Activated CD8-positive, alpha-beta memory T cell treated with anti-CD3 and anti-CD28 coated beads for 36 hours (primary cell): ENCODE data around the gene KIF9. TPM values are rescaled to one million over a fixed set of nuclear protein-coding genes. Genes with fewer than 3 reads are reported as not detected.
"Not testable (repeated sequence)": the region's sequence is repeated elsewhere in the genome, so short reads cannot be mapped to it uniquely, and the experiment has no call there.

Experiments
- CTCF ChIA-PET: fragments of 350-600 bp; sonication (Branson Sonifier 250); formaldehyde crosslinking; loops from one replicate; lab custom pipeline; 2021; ENCODE audit warnings: antibody characterized with exemption; lab: Charles Lee
- POLR2A ChIA-PET: fragments of 350-600 bp; sonication (Branson Sonifier 250); formaldehyde crosslinking; loops from one replicate; lab custom pipeline; 2021; ENCODE audit warnings: antibody characterized with exemption; lab: Charles Lee
- total RNA-seq, 2 experiments: library from RNA; stranded (reverse); gene quantifications; one replicate each; pipeline ENCODE4 v1.2.3, GENCODE V29; 2021

The KIF9 gene
- total RNA-seq, 2 experiments from 2014 or later: 5.9 to 6.8 TPM

DNA sequence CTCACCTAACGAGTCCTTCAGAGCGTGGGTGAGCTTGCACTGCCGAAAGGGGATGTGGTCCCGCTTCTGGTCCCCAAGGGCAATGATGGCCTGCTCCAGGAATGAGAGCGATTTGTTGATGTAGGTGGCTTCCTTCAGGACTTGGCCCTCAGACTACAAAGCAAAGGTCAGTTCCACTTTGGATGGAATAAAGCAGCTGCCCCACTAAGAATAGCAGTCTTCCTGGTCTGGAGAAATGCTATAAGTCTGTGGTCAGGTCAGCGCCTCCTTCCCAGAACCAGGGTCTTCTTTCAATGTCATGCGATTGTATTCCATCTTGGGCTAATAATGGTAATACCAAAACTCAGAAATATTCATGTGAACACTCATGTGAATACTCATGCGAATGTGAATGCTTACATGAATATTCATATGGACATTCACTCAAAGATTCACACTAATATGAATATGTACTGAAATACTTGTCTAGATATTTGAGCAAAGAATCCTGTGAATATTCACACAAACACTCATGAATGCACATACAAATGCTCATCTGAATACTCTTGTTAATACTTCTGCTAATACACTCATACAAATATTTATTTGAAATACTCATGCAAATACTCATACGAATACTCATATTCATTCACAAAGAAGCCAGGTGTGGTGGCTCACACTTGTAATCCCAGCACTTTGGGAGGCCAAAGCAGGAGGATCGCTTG lies 16.7 kb downstream of the KIF9 start:
- ChIA-PET POLR2A (no interaction called here), CTCF (no interaction called here)

DNA sequence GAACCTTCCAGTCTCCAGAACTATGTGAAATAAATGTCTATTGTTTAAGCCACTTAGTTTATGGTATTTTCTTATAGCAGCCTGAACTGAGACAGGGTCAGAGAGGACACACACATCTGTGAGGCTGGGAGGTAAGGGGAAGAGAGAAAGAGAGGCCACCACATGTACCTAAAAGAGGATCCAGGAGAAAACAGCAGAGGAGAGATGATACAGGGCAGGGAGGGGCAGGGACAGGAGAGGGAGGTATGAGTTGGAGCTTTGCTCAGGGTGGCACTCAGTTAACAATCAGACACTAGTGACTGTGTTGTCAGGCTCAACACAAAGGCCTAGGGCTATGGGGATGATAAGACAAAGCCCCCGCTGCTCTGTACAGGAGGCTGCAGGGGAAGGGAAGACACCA lies 17.6 kb downstream of the KIF9 start:
- ChIA-PET CTCF (no interaction called here), POLR2A (no interaction called here)

DNA sequence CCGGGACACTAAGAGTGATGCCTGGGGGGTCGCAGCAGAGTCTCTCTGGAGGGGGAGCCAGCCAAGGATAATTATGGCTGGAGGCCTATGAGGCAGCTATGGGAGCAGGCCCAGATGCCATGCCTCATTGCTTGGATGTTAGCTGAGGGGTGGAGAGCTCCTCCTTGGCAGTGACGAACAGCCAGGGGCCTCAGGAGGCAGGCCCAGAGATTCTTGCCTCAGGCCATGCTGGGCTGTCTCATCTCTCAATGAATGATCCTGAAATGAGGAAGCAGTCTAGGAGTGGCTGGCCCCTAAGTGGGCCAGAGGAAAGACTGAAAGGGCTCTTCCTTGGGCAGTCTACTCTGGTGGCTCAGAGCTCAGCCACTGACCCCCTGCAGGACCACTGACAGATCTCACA lies 21.3 kb downstream of the KIF9 start:
- ChIA-PET POLR2A (no interaction called here), CTCF (no interaction called here)

DNA sequence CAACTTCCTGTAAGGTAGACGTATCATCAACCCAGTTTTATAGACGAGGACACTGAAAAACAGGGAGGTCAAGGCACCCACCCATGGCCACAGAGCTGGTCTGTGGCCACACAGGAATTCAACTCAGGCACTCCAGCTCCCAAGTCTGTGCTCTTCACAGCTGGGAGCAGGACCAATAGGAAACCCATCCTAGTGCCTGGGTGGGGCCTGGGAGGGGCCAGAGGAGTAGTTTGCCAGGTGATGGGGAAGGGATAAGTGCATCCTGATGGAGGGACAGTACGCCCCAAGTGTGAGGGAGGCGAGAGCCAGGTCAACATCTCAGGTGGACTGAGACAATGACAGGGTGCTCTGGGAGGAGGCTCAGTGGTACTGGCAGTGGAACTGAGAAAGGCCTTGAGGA lies 22.0 kb downstream of the KIF9 start:
- CTCF ChIA-PET: no interaction called here
- POLR2A ChIA-PET: no interaction called here

DNA sequence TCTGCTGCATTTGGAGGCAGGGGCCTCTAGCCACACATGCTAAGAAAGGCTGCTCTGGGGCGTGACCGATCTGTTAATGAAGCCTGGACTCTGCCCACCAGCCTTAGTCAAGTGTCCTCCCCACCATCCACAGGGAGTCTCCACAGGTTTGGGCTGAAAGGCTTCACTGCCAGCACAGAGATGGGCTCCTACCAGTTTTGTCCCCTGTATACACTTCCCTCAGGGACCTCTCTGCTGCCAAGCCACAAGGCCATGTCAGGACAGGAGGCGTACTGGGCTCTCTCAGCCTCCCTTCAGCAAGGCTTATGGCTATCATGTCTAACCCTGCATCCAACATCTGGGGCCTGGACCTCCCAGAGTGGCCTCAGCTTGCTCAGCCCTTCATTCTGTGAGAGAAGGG lies 23.5 kb downstream of the KIF9 start:
- CTCF ChIA-PET: no interaction called here
- POLR2A ChIA-PET: no interaction called here

DNA sequence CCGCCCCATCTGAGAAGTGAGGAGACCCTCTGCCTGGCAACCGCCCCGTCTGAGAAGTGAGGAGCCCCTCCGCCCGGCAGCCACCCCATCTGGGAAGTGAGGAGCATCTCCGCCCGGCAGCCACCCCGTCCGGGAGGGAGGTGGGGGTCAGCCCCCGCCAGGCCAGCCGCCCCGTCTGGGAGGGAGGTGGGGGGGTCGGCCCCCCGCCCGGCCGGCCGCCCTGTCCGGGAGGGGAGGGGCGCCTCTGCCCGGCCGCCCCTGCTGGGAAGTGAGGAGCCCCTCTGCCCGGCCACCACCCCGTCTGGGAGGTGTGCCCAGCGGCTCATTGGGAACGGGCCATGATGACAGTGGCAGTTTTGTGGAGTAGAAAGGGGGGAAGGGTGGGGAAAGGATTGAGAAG lies 26.3 kb downstream of the KIF9 start:
- CTCF ChIA-PET, POLR2A ChIA-PET: not testable (repeated sequence)

DNA sequence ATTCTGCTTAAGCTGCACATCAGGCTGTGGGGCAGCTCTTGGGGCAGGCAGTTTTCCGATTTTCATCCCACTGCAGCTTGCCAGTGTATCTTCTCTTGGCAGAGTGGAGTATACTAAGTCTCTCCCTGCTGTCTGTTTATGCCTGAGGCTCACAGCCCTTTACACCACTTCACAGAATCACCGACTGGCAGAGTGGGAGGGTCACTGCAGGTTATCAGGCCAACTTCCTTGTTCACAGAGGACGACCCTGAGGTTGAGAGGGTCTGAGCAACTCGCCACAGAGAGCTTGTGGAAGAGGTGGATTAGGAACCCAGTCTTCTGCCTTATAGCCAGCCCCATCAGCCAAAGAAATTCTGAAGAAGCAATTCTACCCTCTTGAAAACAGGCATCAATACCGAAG lies 30.9 kb downstream of the KIF9 start:
- ChIA-PET CTCF (no interaction called here), POLR2A (no interaction called here)

DNA sequence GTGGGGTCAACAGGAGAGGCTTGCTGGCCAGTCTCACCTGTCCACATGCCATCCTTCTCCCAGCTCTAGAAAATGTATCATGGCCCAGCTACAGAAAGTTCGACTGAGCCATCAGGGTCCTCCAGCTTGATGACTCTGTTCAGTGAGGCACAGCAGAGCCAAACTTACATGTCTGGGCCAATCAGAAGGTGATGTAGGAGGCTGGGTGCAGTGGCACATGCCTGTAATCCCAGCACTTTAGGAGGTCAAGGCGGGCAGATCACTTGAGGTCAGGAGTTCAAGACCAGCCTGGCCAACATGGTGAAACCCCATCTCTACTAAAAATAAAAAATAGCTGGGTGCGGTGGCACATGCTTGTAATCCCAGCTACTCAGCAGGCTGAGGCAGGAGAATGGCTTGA lies 31.5 kb downstream of the KIF9 start:
- CTCF ChIA-PET, POLR2A ChIA-PET: not testable (repeated sequence)

DNA sequence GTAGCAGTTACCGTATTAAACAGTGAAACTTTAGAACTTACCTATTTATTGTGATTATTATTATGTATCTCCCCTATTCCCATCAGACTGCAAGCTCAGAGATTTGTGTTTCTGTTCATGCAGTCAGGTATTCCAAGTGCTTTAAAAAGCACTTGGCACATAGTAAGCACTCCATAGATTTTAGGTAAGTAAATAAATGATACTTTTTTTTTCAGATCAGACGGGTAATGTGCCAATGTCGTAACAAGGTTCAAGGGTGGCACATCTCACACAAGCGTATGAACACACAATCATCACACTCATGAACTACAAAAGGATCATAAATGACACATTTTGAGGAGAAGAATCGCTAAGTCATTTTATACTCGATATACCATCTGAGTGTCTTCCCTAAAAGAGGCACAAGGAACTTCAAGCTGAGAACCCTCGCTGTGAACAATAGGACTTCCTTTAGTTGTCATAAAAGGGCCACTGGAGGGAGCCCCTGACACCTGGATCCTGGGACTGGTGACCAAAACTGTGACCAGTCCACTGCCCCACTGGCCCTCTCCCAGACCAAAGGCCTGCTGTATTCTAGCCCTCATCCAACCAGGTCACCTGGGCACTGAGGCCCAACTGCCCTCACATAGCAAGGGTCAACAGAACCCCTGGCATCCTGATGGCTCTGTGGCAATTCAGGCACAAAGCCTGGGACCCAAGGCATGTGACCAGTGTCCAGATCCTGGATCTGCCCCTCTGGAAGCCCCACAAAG lies 32.1 kb downstream of the KIF9 start:
- ChIA-PET POLR2A (no interaction called here), CTCF (no interaction called here)

DNA sequence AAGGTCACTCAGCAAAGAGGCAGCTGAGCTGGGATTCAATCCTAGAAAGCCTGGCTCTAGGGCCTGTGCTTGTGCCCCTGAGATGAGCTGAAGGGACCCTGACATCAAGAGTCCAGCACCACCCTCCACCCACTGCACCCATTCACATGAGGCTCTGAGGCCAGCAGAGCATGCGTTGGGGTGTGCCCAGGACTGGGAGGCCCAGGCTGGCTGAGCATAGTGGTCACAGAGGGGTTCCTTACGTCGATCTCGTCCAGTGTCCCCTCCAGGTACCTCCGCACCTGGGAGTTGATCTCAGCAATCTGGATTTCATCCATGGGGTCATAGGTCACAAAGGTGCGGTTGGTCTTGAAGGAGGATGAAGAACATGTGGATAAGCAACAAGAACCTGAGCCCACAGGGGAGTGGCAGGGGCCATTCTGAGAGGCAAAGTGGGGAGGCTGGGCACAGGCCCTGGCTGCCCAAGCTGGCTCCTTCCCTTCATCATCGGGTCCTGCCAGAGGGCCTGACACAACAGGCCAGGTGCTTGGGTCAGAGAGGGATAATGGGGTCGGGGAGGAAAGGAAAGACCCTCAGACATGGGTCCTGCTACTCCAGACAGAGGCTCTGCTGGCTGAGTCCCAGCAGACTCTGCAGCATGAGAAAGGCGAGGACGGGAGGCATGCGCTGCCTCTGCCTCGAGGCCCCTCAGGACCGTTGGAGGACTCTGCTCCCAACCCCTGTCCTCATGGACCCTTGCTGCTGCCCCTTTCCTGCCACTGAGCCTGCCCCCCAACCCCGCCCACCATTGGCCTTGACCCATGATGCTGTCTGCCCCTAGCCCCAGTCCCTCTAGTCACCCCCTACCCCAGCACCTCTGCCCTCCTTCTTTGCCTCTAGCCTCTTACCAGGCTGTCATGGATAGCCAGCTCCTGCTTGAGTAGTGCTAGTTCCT lies 35.2 kb downstream of the KIF9 start:
- CTCF ChIA-PET: no interaction called here
- POLR2A ChIA-PET: no interaction called here

DNA sequence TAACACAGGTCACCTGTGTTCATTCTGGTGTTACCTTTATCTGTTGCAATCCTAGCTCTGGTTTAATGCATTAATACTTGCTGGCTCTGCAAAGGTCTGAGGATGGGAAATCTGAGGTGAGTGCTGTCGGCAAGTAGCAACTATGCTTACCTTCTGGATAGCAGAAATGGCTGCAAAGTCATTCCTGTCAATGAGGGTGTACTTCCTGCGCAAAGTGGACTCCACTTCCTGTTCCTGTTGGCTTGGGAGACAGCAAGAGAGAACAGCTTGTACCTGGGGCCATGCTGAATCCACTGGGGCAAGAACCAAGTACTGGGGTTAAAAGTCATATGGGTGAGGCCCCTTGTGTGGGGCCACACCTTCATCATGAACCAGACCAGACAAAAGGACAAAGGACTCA lies 37.3 kb downstream of the KIF9 start:
- CTCF ChIA-PET: interaction anchor here (0.6 kb wide), 1 partner anchor 77 kb away, joined by 5 read pairs; no protein-coding TSS in a partner anchor
- POLR2A ChIA-PET: no interaction called here

DNA sequence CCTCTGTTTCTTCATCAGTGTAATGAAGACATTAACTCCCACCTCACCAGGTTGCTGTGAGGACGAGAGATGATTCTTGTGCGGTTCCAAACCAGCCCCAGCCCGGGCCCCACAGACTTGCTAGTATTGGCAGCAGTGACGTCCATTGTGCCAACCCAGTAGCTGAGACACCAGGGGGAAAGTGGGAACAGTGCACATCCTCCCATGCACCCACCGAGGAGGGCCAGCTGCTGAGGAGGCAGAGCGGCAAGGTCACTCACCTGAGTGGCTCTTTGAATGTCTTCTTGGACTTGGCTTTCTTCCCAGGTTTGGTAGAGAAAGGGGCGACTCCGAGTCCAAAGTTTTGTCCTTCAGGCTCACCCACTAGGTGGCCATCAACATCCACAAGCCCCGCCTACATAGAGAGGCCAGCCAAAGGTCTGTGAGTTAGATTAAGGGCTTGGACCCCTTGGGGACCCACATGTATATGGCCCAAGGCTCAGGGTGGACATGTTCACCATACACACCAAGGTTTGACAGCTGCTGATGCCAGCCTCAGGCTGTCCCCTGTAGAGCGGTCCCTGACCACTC lies 38.0 kb downstream of the KIF9 start:
- CTCF ChIA-PET: interaction anchor here (0.6 kb wide), 1 partner anchor 264 kb away, joined by 3 read pairs; no protein-coding TSS in a partner anchor

DNA sequence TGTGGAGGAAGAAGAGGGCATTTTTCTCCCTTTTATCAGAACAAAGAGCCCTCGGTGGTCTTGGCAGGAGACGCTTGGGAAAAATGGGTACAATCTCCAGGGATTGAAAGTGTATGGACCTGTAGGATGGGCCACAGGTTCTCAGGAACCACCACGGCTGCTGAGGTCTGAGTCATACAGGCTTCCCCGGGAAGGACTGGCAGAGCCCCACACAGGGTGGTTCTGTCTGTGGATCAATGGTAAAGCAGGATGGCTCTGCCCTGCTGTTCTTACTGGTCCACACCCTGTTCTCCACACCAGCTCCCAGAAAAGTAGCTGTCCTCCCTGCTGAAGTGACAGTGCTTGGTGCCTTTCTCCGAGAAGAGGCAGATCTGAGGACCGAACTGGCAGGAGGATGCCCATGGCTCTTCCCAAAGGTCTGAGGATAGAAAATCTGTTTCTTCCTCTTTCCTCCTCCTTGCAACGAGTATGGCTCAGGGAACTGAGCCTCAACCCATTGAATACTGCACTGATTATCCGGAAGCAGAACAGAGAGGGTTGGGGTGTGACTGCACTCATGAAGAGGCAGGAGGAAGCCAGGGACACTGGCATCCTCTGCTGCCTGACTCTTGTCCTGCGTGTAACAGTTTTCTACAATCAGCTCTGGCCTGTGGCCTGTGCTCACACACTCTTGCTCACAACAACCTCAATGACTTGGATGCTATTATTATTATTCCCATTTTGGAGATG lies 39.0 kb downstream of the KIF9 start:
- POLR2A ChIA-PET: no interaction called here
- CTCF ChIA-PET: no interaction called here

More for the DNA sequence above, 38.0 kb downstream of the KIF9 start:
- POLR2A ChIA-PET: no interaction called here

DNA sequence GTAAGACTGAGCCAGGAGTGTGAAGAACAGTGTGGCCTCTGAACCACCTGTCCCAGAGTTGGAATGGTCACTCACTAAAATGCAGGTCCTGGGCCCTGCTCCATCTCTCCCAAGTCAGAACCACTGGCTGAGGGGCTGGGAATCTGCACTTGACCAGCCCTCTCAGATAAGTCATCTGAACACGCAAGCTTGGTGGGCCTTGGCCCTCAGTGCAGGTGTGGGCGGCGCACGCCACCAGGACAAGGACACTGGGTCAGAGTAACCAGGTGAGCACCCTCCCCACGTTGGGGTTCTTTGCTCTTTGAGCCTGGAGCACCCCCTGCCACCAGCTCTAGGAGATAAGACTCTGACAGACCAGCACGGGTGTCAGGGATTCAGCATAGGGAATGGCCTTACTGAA lies 42.7 kb downstream of the KIF9 start:
- ChIA-PET POLR2A (no interaction called here), CTCF (no interaction called here)

DNA sequence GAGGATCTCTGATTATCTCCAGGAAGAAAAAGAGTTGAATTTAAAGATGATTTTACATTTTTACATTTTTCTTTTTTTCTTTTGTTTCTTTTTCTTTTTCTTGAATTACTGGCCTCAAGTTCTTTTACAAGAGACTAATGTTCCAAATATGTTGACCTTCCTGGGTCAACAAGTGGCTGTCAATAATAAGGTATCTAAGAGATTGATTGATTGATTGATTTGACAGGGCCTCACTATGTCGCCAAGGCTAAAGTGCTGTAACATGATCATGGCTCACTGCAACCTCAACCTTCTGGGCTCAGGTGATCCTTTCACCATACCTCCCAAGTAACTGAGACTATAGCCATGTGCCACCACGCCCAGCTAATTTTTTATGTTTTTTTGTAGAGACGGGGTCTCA lies 44.6 kb downstream of the KIF9 start:
- CTCF ChIA-PET: no interaction called here
- POLR2A ChIA-PET: no interaction called here

DNA sequence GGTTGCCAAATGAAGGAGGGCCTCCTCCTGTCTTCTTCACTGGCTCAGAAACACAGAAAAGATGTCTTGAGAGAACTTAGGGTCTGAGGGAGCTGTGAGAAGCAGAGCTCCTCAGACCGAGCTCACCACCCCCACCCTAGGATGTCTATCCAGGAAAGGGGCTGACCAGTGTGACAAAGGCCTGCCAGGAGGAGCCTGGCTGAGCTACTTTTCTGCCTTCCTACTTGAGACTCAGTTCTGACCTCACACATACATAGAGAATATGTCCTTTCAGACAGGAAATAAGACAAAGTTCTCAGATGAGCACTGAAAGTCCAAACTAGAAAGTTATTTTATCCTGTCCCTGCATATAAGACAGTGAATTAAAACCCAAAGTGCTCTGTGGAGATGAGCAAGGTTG lies 54.5 kb downstream of the KIF9 start:
- CTCF ChIA-PET: no interaction called here
- POLR2A ChIA-PET: no interaction called here

DNA sequence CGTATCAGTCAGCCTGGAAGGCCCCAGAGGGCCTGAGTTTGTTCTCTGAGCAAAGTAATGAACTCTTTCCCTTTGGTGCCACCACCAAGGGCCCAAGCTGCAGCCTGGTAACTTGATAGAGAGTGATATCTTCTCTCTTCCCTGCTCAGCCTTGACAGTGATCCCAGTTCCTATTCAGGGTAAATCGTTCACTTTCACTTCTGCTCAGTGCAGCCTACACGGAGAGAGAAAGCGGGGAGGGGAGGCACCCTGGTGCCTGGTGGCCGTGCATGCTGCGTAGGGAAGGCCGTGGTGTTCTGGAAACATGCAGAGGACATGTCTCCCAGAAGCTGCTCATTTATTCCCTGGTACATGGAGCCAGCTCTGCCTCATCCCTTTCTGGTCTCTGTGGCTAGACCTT lies 54.9 kb downstream of the KIF9 start:
- POLR2A ChIA-PET: no interaction called here
- CTCF ChIA-PET: no interaction called here

DNA sequence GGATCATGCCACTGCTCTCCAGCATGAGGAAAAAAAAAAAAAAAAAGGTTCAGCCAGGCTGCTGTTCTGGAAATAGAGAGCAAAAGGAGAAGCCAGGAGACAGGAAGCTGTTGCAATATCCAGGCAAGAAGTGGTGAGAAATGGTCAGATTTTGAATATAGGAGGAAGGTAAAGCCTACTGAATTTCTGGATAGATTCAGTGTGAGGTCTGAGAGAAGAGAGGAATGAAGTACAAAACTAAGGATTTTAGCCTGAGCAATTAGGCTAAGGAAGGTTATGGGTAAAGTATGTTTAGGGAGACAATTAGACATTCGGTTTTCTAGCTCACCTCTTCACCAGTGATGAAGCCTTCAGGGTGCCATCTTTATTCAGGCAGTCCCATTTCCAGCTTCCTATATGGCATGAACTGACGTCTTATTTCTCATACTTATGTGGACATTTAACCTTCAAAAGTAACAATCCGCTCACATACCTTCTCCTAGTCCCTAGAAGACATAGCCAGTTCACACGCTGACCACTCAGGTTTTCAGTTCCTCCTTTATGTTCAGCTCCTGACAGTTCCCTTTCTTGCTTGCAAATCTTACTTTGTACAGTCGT lies 57.2 kb downstream of the KIF9 start:
- POLR2A ChIA-PET: interaction anchor here (0.6 kb wide), 1 partner anchor 42 kb away, joined by 7 read pairs; no protein-coding TSS in a partner anchor

More for the DNA sequence above, 57.2 kb downstream of the KIF9 start:
- CTCF ChIA-PET: interaction anchor here (0.7 kb wide), 1 partner anchor 85 kb away, joined by 3 read pairs; no protein-coding TSS in a partner anchor
